GM12878 (cell line): ENCODE data around the gene TRHDE. TPM values are rescaled to one million over a fixed set of nuclear protein-coding genes. Genes with fewer than 3 reads are reported as not detected.

Experiments used
- ATAC-seq: fragments of 200-7000 bp; cut with Tn5 transposase; 3 replicates; pipeline ENCODE4 v1.9.1; 2020; ENCODE audit warnings: mild to moderate bottlenecking, moderate library complexity
- BruUV-seq: library from RNA; stranded (reverse); fragments of 400-500 nt; replicated peaks from 2 replicates; lab custom pipeline; 2021; lab: Mats Ljungman, UMichigan
- CTCF ChIA-PET: fragments of 300-600 bp; sonication (Branson Sonifier 250); formaldehyde crosslinking; extraction: SDS; loops from one replicate; lab custom pipeline; 2021; ENCODE audit warnings: inconsistent platforms; lab: Yijun Ruan, JAX
- POLR2A ChIA-PET: fragments of 350-600 bp; formaldehyde crosslinking; extraction: SDS; loops from one replicate; lab custom pipeline; 2021; ENCODE audit warnings: inconsistent platforms; lab: Charles Lee
- RAD21 ChIA-PET: fragments of 300-600 bp; sonication (Branson Sonifier 250); formaldehyde crosslinking; loops from one replicate; lab custom pipeline; 2023; ENCODE audit warnings: antibody characterized with exemption; ENCODE audit not compliant: unreplicated experiment; lab: Charles Lee
- SMC1A ChIA-PET: fragments of 300-600 bp; sonication (Branson Sonifier 250); formaldehyde crosslinking; loops from one replicate; lab custom pipeline; 2023; ENCODE audit not compliant: unreplicated experiment, uncharacterized antibody; lab: Charles Lee
- DNase-seq: peaks from one replicate; pipeline ENCODE4 v3.0.0-alpha.2; 2011; ENCODE audit warnings: low read depth, low spot score
- FAIRE-seq: peaks from 3 replicates; lab custom pipeline; 2011; peaks lifted over from hg19 to GRCh38; lab: Jason Lieb, UNC
- H2AFZ ChIP-seq: 2 replicates; pipeline ENCODE4 v1.6.0; 2011; ENCODE audit warnings: low read depth, low read length, control low read depth; ENCODE audit not compliant: control insufficient read depth
- H3K27ac ChIP-seq: 2 replicates; pipeline ENCODE4 v1.5.1; 2011; ENCODE audit warnings: control low read depth; ENCODE audit not compliant: control insufficient read depth, insufficient read depth
- H3K27me3 ChIP-seq, 2 experiments: replicated peaks in 1 of 2; 2 replicates each; pipeline versions ENCODE4 v1.6.0 to v1.6.1; 2011; ENCODE audit warnings: low read length in 1 of 2; ENCODE audit not compliant: control insufficient read depth in 2 of 2, insufficient read depth in 2 of 2
- H3K36me3 ChIP-seq, 2 experiments: 2 replicates each; pipeline ENCODE4 v1.5.1; 2011; ENCODE audit warnings: low read length in 1 of 2; ENCODE audit not compliant: control insufficient read depth in 2 of 2, insufficient read depth in 2 of 2
- H3K4me1 ChIP-seq: 2 replicates; pipeline ENCODE4 v1.6.1; 2011; ENCODE audit warnings: mild to moderate bottlenecking, low read length, moderate library complexity, mixed read lengths; ENCODE audit not compliant: control insufficient read depth, insufficient read depth
- H3K4me2 ChIP-seq: 2 replicates; pipeline ENCODE4 v1.6.0; 2011; ENCODE audit warnings: control low read depth; ENCODE audit not compliant: control insufficient read depth, insufficient read depth
- H3K4me3 ChIP-seq: fragments of 200-600 bp; sonication (generic); 2 replicates; pipeline ENCODE4 v1.5.1; 2016
- H3K79me2 ChIP-seq: 2 replicates; pipeline ENCODE4 v1.6.0; 2011; ENCODE audit warnings: low read length; ENCODE audit not compliant: control insufficient read depth, insufficient read depth
- H3K9ac ChIP-seq: 2 replicates; pipeline ENCODE4 v1.8.0; 2011; ENCODE audit warnings: low read length, control low read depth, mixed read lengths; ENCODE audit not compliant: control insufficient read depth, insufficient read depth
- H3K9me3 ChIP-seq: replicated peaks from 3 replicates; pipeline ENCODE4 v1.5.1; 2011; ENCODE audit warnings: mild to moderate bottlenecking, low read length; ENCODE audit not compliant: control insufficient read depth, insufficient read depth
- H4K20me1 ChIP-seq: 2 replicates; pipeline ENCODE4 v1.6.0; 2011; ENCODE audit not compliant: control insufficient read depth, insufficient read depth
- ASH2L ChIP-seq: fragments of 300-600, 200-600 bp; sonication (generic); IDR thresholded peaks from 2 replicates; pipeline ENCODE4 v1.6.1; 2017; ENCODE audit warnings: low read depth, mild to moderate bottlenecking, borderline replicate concordance
- CBX3 ChIP-seq: fragments of 200-600 bp; sonication (generic); IDR thresholded peaks from 2 replicates; pipeline ENCODE4 v1.6.1; 2016; ENCODE audit warnings: low read depth, borderline replicate concordance
- CHD1 ChIP-seq: IDR thresholded peaks from 2 replicates; pipeline ENCODE4 v1.6.1; 2012; ENCODE audit warnings: low read depth, low read length, improper control_type of control experiment
- CHD4 ChIP-seq: fragments of 200-600 bp; sonication (generic); IDR thresholded peaks from 2 replicates; pipeline ENCODE4 v1.6.1; 2016; ENCODE audit warnings: mild to moderate bottlenecking
- CTCF ChIP-seq, 3 experiments: IDR thresholded peaks in 2 of 3; conservative IDR thresholded peaks in 1 of 3; 2 replicates each; pipeline ENCODE4 v1.5.1; 2011; ENCODE audit warnings: low read depth in 3 of 3, low read length in 3 of 3, mild to moderate bottlenecking in 3 of 3, control low read depth in 2 of 3, moderate library complexity in 2 of 3, inconsistent platforms in 1 of 3, mixed read lengths in 1 of 3; ENCODE audit not compliant: control insufficient read depth in 2 of 3, insufficient read depth in 1 of 3; ENCODE audit errors: extremely low read depth in 1 of 3
- GATAD2B ChIP-seq: fragments of 450-650 bp; conservative IDR thresholded peaks from 2 replicates; pipeline ENCODE4 v1.6.1; 2017; ENCODE audit warnings: low read depth, mild to moderate bottlenecking, moderate library complexity
- LARP7 ChIP-seq: fragments of 450-650 bp; IDR thresholded peaks from 2 replicates; pipeline ENCODE4 v1.6.1; 2017; ENCODE audit warnings: mild to moderate bottlenecking
- MAX ChIP-seq: IDR thresholded peaks from 2 replicates; pipeline ENCODE4 v1.6.1; 2012; ENCODE audit warnings: low read depth, low read length, improper control_type of control experiment
- MEF2A ChIP-seq: IDR thresholded peaks from 2 replicates; pipeline ENCODE4 v1.6.1; 2011; ENCODE audit warnings: low read depth, mild to moderate bottlenecking, low read length, moderate library complexity; ENCODE audit not compliant: insufficient read depth
- MTA3 ChIP-seq: IDR thresholded peaks from 2 replicates; pipeline ENCODE4 v1.6.1; 2012; ENCODE audit warnings: low read length, inconsistent platforms, borderline replicate concordance
- NBN ChIP-seq: fragments of 450-650 bp; IDR thresholded peaks from 2 replicates; pipeline ENCODE4 v1.6.1; 2016
- NFIC ChIP-seq: IDR thresholded peaks from 2 replicates; pipeline ENCODE4 v1.6.1; 2012; ENCODE audit warnings: low read depth, mild to moderate bottlenecking, inconsistent platforms, low read length, moderate library complexity
- RAD21 ChIP-seq: IDR thresholded peaks from 2 replicates; pipeline ENCODE4 v1.6.1; 2011; ENCODE audit warnings: mild to moderate bottlenecking, low read depth, low read length, moderate library complexity; ENCODE audit not compliant: insufficient read depth
- RBBP5 ChIP-seq: fragments of 200-600 bp; sonication (generic); conservative IDR thresholded peaks from 2 replicates; pipeline ENCODE4 v1.6.1; 2016
- RCOR1 ChIP-seq: conservative IDR thresholded peaks from 2 replicates; pipeline ENCODE4 v1.6.1; 2012; ENCODE audit warnings: low read depth, low read length, improper control_type of control experiment
- SMARCA5 ChIP-seq: fragments of 450-650 bp; IDR thresholded peaks from 2 replicates; pipeline ENCODE4 v1.6.1; 2017; ENCODE audit warnings: mild to moderate bottlenecking
- SMC3 ChIP-seq: IDR thresholded peaks from 2 replicates; pipeline ENCODE4 v1.6.1; 2011; ENCODE audit warnings: low read length, improper control_type of control experiment, borderline replicate concordance
- ZBTB33 ChIP-seq: fragments of 450-650 bp; IDR thresholded peaks from 2 replicates; pipeline ENCODE4 v1.6.1; 2017; ENCODE audit warnings: mild to moderate bottlenecking
- WGBS: methylation state at CpG from one replicate; pipeline ENCODE4 v1.1.6; 2016; ENCODE audit warnings: low lambda C conversion rate; ENCODE audit not compliant: insufficient replicate concordance, insufficient coverage; ENCODE audit errors: missing lambda C conversion rate; 5-methylcytosine and 5-hydroxymethylcytosine counted together
- in situ Hi-C: fragments of 300-500 bp; cut with MboI; formaldehyde crosslinking; loops from 9 replicates; pipeline ENCODE4 v1.14.3; 2018; ENCODE audit warnings: mixed read lengths
- intact Hi-C: fragments of 100-400 bp; cut with micrococcal nuclease; formaldehyde crosslinking; loops from one replicate; pipeline ENCODE4 v1.14.2; 2022; ENCODE audit not compliant: unreplicated experiment
- polyA plus RNA-seq, 11 experiments: library from polyadenylated mRNA; depleted of rRNA in 4 of 11; unstranded in 6 of 11; stranded (reverse) in 5 of 11; fragments of >200 nt; fragmentation: Nextera tagmentation in 4 of 11; fragmentation: Illumina TruSeq in 1 of 11; extraction: Ambion mirVana in 4 of 11; extraction: Trizol in 1 of 11; gene quantifications; 1 replicate in 1 of 11; 2 replicates in 10 of 11; pipeline versions ENCODE4 v1.2.1 to v1.2.3, GENCODE V29; 2011 to 2016; ENCODE audit warnings: inconsistent platforms in 2 of 11, missing spikeins in 2 of 11, low read depth in 1 of 11
- total RNA-seq, 4 experiments: library from RNA; depleted of rRNA in 3 of 4; stranded (reverse); fragments of >200 nt in 3 of 4; fragmentation: Illumina TruSeq in 1 of 4; extraction: Trizol in 1 of 4; gene quantifications; 2 replicates each; pipeline versions ENCODE4 v1.2.1 to v1.2.3, GENCODE V29; 2013 to 2021
- TF ChIP-seq, protein P1 (sequence below): IDR thresholded peaks from 2 replicates; pipeline ENCODE4 v1.6.1; 2011; ENCODE audit warnings: mild to moderate bottlenecking, low read depth, low read length, moderate library complexity; ENCODE audit not compliant: insufficient replicate concordance

TRHDE gene
- total and polyA plus RNA-seq, 10 of the 15 experiments (the other 5 are each of a cell fraction or from before 2014, with no cell fraction given): not detected

- no peak for FAIRE-seq
- RAD21 ChIA-PET: no interaction called here
Measured at GRCh38 chr12:72282721-72283120, 10.6 kb downstream of the TRHDE start.

More at GRCh38 chr12:72282721-72283120, 10.6 kb downstream of the TRHDE start:
- DNase-seq: no peak
- H3K4me3 ChIP-seq: no peak overlapping the region
- intact Hi-C loops: loop anchor here (1.0 kb wide), 1 partner anchor 265 kb away; no protein-coding TSS in a partner anchor
- H3K9ac ChIP-seq: no peak overlapping the region
- no peak overlapping the region for H3K27ac ChIP-seq
- no peaks in the 10 kb centered on the region for H3K27me3 ChIP-seq
- BruUV-seq: no TSS peak
- H3K79me2 ChIP-seq: no peaks in the 10 kb centered on the region
- POLR2A ChIA-PET: no interaction called here
- no peaks in the 10 kb centered on the region for H3K4me1 ChIP-seq
- SMC1A ChIA-PET: no interaction called here
- WGBS: 0% methylated on average over 1 of the region's 1 CpG
- in situ Hi-C loops: loop anchor here (10.0 kb wide), 1 partner anchor 268 kb away; no protein-coding TSS in a partner anchor
- no peaks in the 10 kb centered on the region for H4K20me1 ChIP-seq
- ATAC-seq: peak; percentile 40; the same call in 1 of the 3 replicates
- H3K9me3 ChIP-seq: no peaks in the 10 kb centered on the region
- CTCF ChIA-PET: interaction anchor here (1.4 kb wide), 1 partner anchor 265 kb away, joined by 4 read pairs; no protein-coding TSS in a partner anchor
- H2AFZ ChIP-seq: no peak overlapping the region
- TF ChIP-seq RCOR1: no peak
- TF ChIP-seq CTCF (IDR thresholded peaks at IDR 0.05 in 2 of 3, conservative IDR thresholded peaks at IDR 0.05 in 1 of 3; ENCODE audit: control insufficient read depth in 2 of 3, extremely low read depth in 1 of 3, insufficient read depth in 1 of 3, low read depth in 3 of 3, low read length in 3 of 3): peak; percentile 15 to 33 (median 31); a peak in 3 of 6 replicates
- no peak for TF ChIP-seq LARP7
- no peak for TF ChIP-seq ZBTB33
- peak; percentile 54 for TF ChIP-seq RAD21
- TF ChIP-seq CHD4: no peak
- TF ChIP-seq GATAD2B: no peak
- TF ChIP-seq ASH2L: no peak
- TF ChIP-seq, protein P1, sequence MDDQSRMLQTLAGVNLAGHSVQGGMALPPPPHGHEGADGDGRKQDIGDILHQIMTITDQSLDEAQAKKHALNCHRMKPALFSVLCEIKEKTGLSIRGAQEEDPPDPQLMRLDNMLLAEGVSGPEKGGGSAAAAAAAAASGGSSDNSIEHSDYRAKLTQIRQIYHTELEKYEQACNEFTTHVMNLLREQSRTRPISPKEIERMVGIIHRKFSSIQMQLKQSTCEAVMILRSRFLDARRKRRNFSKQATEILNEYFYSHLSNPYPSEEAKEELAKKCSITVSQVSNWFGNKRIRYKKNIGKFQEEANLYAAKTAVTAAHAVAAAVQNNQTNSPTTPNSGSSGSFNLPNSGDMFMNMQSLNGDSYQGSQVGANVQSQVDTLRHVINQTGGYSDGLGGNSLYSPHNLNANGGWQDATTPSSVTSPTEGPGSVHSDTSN: no peak
- TF ChIP-seq RBBP5: no peak
- peak; percentile 24; the same call in 1 of the 2 replicates for TF ChIP-seq SMC3
- TF ChIP-seq NFIC: no peak
- TF ChIP-seq MAX: no peak
- TF ChIP-seq MEF2A: no peak
- no peak for TF ChIP-seq SMARCA5
- no peak for TF ChIP-seq MTA3
- no peak for TF ChIP-seq NBN
- TF ChIP-seq CBX3: no peak
- TF ChIP-seq CHD1: no peak
- no peak overlapping the region for H3K4me2 ChIP-seq
- no peaks in the 10 kb centered on the region for H3K36me3 ChIP-seq
